HepG2 (cell line): ENCODE results near the gene OPRL1. TPM values are rescaled to one million over a fixed set of nuclear protein-coding genes. Genes with fewer than 3 reads are reported as not detected.

Source experiments
- ATF4 ChIP-seq, 2 experiments: fragments of 450-650 bp in 1 of 2; sonication (generic) in 1 of 2; formaldehyde crosslinking; IDR thresholded peaks; 2 replicates each; pipeline versions ENCODE4 v1.5.0 to v1.8.0; 2020 to 2022; ENCODE audit warnings: mild to moderate bottlenecking in 1 of 2, missing genetic modification reagents in 1 of 2
- FOXO1 ChIP-seq: sonication (generic); formaldehyde crosslinking; IDR thresholded peaks from 2 replicates; pipeline ENCODE4 v1.4.0; 2020; ENCODE audit warnings: missing genetic modification reagents
- MTERF4 ChIP-seq: sonication (generic); formaldehyde crosslinking; IDR thresholded peaks from 2 replicates; pipeline ENCODE4 v1.8.0; 2023; ENCODE audit warnings: mild to moderate bottlenecking, missing genetic modification reagents
- MXD4 ChIP-seq: IDR thresholded peaks from 2 replicates; pipeline ENCODE4 v1.6.1; 2016; ENCODE audit warnings: mild to moderate bottlenecking, missing biosample characterization, missing genetic modification reagents
- MXI1 ChIP-seq: IDR thresholded peaks from 3 replicates; pipeline ENCODE4 v1.6.1; 2012; ENCODE audit warnings: low read depth, low read length, inconsistent platforms, borderline replicate concordance
- ONECUT2 ChIP-seq: sonication (generic); formaldehyde crosslinking; IDR thresholded peaks from 2 replicates; pipeline ENCODE4 v1.4.0; 2020; ENCODE audit warnings: missing genetic modification reagents
- RFX1 ChIP-seq: fragments of 450-650 bp; IDR thresholded peaks from 2 replicates; pipeline ENCODE4 v1.6.1; 2017
- RNF219 ChIP-seq: sonication (generic); formaldehyde crosslinking; IDR thresholded peaks from 2 replicates; pipeline ENCODE4 v1.5.0; 2020; ENCODE audit warnings: mild to moderate bottlenecking, missing genetic modification reagents
- SAP130 ChIP-seq: IDR thresholded peaks from 2 replicates; pipeline ENCODE4 v1.6.1; 2016; ENCODE audit warnings: low read depth
- ZFP82 ChIP-seq: sonication (generic); formaldehyde crosslinking; IDR thresholded peaks from 2 replicates; pipeline ENCODE4 v1.5.1; 2020; ENCODE audit warnings: mild to moderate bottlenecking, missing genetic modification reagents, borderline replicate concordance
- ZFP91 ChIP-seq: sonication (generic); formaldehyde crosslinking; IDR thresholded peaks from 2 replicates; pipeline ENCODE4 v1.9.0; 2022; ENCODE audit warnings: missing genetic modification reagents, mild to moderate bottlenecking, borderline replicate concordance
- ZNF280D ChIP-seq: sonication (generic); formaldehyde crosslinking; IDR thresholded peaks from 2 replicates; pipeline ENCODE4 v1.5.1; 2020; ENCODE audit warnings: mild to moderate bottlenecking, missing genetic modification reagents
- ZNF503 ChIP-seq: sonication (generic); formaldehyde crosslinking; IDR thresholded peaks from 2 replicates; pipeline ENCODE4 v1.4.0; 2020; ENCODE audit warnings: missing genetic modification reagents
- polyA plus RNA-seq, 8 experiments: library from polyadenylated mRNA; depleted of rRNA in 3 of 8; stranded (reverse) in 7 of 8; unstranded in 1 of 8; fragments of >200 nt; fragmentation: Illumina TruSeq in 4 of 8; extraction: Trizol in 4 of 8; gene quantifications; 2 replicates each; pipeline versions ENCODE4 v1.2.1 to v1.2.3, GENCODE V29; 2011 to 2016; ENCODE audit warnings: low read depth in 4 of 8, missing spikeins in 1 of 8, mixed read lengths in 1 of 8; ENCODE audit not compliant: insufficient read depth in 1 of 8
- total RNA-seq, 5 experiments: library from RNA; depleted of rRNA; stranded (reverse); fragments of >200 nt; fragmentation: Illumina TruSeq; extraction: Trizol; gene quantifications; 2 replicates each; pipeline ENCODE4 v1.2.3, GENCODE V29; 2016; ENCODE audit warnings: low read depth in 1 of 5

Gene OPRL1
- total and polyA plus RNA-seq, 2 of the 13 experiments (the other 11 are each of a cell fraction or from before 2014, with no cell fraction given) = 0.35 to 0.71 TPM

- TF ChIP-seq ZFP91 (CRISPR knock-in tag) (peak; percentile 49; the same call in 1 of the 2 replicates), SAP130 (CRISPR knock-in tag) (peak; percentile 61), ZNF280D (CRISPR knock-in tag) (peak; percentile 66), MTERF4 (CRISPR knock-in tag) (peak; percentile 95; the same call in 1 of the 2 replicates), RFX1 (no peak), RNF219 (CRISPR knock-in tag) (no peak), FOXO1 (peak; percentile 71), ONECUT2 (CRISPR knock-in tag) (0 out of 2 replicates have a peak, but pooled peaks have one; percentile 7), MXI1 (no peak), MXD4 (CRISPR knock-in tag) (0 out of 2 replicates have a peak, but pooled peaks have one; percentile 41), ZFP82 (CRISPR knock-in tag) (0 out of 2 replicates have a peak, but pooled peaks have one; percentile 70), ZNF503 (CRISPR knock-in tag) (no peak; the same call in 1 of the 2 replicates), ATF4 (CRISPR knock-in tag; IDR thresholded peaks at IDR 0.05) (no peak; a peak in 1 of 4 replicates)
Observed at GRCh38 chr20:64042054-64042781, 37.7 kb upstream of the OPRL1 start (continued).
